Activated naive CD4-positive, alpha-beta T cell treated with Interleukin-2 at 50 U/mL for 16 hours (primary cell): ENCODE data around the gene MNX1.

Experiments used
- DNase-seq: peaks from one replicate; pipeline ENCODE4 v3.0.0-alpha.2; 2020

MNX1 gene

DNA sequence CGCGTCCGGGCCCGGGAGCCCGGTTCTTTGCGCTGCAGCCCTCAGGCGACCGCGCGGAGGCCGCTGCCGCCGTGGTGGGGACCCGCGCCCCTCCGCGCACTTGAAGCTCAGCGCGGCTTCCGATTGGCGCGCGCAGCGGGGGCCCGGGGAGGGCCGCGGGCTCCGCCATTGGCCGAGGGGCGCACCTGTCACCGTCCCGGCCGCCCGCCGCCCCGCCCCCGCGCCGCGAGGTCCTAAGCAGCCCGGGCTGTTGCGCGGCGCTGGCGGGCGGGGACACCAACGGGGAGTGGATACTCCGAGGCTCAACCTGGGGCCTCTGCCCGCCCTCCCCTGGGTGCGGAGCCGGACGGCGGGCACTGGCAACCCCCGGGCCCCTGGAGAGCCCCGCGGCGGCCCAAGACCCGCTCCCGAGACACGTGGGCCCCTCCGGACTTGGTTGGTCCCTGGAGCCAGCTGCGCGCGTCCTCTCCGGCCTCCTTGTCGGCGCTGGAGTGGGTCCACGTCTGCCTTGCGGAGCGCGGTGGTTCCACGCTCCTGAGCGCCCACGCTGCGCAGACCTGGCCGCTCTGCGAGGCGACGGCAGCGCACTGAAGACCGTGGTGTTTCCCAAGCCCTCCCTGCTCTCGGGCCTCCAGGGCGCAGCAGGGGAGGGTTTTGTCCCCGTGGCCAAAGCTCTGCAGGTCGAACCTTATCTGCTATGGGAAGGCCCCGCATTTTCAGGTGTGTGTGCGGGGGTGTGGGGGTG lies at the start of gene MNX1:
Gene MNX1, minus strand, starts transcription at position 76 of the 745 bp plus-strand sequence. CDS start 313 bp downstream, outside the sequence.
- DNase-seq: peak; percentile 50

DNA sequence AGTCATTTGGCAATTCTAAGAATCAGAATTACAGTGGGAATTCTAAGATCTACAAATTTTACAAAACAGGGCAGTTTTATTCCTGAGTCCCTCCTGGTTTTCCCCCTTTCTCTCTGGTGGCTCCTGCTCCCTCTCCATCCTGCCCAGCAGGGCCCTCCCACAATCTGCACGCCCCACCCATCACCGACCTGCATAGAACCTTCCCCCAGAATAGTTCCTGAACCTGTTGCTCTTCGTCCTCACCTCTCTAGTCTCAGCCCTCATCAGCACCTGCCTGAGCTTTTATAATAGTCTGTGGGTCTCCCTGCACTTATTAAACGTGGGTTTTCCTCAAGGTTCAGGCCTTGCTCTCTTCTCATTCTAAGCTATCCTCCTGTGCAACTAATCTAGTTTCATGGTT lies 49.1 kb upstream of the MNX1 start:
- no peak for DNase-seq

- DNase-seq: no peak
Measured at GRCh38 chr7:157058701-157059100, 48.2 kb upstream of the MNX1 start.

DNA sequence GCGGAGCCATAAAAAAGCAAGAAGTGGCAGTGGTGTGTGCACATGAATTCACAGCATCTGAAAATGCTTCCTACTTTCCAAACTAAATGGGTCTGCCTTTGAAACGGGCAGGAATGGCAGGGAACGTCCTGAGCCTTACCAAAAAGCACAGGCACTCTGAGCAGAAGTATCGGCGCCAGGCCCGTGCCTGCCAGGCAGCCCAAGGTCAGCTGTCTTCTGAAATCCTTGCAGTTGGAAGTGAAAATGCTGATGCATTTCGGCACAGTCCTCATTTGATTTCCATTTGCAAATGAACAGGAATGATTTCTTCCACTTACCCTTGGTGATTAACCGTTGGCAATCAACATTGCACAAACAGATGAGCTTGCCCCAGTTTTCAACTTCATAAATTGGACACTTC lies 47.6 kb upstream of the MNX1 start:
- no peak for DNase-seq

DNA sequence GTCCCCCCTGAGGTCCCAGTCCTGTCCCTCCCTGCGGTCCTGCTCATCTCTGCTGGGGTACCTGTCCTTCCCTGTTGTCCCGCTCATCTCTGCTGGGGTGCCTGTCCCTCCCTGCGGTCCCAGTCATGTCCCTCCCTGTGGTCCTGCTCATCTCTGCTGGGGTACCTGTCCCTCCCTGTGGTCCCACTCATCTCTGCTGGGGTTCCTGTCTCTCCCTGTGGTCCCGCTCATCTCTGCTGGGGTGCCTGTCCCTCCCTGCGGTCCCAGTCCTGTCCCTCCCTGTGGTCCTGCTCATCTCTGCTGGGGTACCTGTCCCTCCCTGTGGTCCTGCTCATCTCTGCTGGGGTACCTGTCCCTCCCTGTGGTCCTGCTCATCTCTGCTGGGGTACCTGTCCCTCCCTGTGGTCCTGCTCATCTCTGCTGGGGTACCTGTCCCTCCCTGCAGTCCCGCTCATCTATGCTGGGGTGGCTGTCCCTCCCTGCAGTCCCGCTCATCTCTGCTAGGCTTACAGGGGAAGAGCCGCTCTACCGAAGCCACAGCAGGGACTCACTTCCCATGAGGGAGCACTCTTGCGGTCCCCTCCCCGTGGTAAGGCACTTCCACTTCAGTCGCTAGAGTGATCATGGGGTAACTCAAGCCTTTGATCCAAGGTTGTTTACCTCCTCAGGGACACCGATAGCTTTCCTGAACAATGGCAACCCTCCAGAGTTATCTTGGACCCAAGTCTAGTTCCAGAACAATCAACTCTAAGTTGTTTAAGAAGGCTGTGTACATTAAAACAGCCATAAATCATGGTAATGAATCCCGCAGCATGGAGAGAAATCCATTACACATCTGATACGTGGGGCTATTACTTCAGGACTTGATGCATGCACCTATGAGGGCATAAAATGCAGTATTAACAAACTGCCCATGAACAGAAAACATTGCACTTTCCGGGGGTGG lies 46.8 kb upstream of the MNX1 start:
- no peak for DNase-seq

DNA sequence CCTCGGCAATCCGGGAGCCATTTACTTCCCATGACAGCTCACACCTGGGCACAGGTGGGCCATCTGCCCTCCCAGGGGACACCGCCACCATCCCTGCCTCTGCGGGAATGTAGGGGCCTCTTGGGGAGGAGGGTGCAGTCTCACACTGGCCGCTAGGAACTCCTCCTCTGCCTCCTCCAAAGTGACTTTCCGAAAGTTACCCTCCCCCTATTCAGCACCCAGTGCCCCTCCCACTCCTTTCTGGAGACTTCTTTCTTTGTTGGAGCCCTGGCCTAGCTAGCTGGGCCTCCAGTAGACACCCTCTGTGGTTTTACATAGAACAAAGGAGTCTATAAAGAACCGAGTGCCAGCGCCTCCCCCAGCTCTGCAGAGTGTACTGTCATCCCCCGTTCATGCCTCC lies 45.8 kb upstream of the MNX1 start:
- no peak for DNase-seq

GRCh38 chr7:157054927-157055326 lies 44.5 kb upstream of the MNX1 start:
- DNase-seq: no peak

DNA sequence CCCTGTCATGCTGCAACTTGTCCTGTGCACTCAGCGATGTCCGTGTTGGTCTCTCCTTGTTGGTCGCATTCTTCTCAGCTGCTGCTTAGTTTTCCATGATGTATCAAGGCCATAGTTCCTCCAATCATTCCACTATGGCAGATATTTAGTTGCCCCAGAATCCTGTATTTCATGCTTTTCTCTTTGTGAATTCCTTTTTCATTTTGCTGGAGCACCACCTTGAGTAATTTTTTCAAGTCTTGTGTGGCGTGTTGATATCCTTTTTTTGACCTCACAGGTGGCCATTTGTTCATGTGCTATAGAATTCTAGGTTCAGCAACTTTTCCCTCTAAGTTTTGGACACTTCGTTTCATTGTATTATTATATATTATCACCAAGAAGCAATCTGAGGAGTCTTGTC lies 42.7 kb upstream of the MNX1 start:
- DNase-seq: no peak

DNA sequence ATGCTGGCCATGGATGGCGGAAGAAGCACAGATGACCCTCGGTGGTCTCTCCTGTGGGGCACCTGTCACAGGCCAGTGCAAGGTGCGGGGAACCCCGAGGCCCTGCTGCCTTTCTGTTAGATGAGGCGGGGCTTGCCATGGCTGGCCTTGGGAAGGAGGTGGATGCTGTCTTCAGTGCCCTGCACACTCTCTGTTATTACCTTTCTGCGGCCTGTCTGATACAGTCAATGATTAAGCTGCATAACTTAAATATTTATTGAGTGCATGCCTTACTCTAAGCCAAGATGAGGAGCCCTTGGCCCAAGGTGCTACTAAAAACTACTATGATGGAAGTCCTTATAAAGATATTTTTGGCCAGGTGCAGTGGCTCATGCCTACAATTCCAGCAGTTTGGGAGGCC lies 36.7 kb upstream of the MNX1 start:
- DNase-seq: no peak

GRCh38 chr7:157046681-157047080 lies 36.2 kb upstream of the MNX1 start:
- no peak for DNase-seq

- no peak for DNase-seq
Measured at GRCh38 chr7:157044943-157045660, 34.6 kb upstream of the MNX1 start.

DNA sequence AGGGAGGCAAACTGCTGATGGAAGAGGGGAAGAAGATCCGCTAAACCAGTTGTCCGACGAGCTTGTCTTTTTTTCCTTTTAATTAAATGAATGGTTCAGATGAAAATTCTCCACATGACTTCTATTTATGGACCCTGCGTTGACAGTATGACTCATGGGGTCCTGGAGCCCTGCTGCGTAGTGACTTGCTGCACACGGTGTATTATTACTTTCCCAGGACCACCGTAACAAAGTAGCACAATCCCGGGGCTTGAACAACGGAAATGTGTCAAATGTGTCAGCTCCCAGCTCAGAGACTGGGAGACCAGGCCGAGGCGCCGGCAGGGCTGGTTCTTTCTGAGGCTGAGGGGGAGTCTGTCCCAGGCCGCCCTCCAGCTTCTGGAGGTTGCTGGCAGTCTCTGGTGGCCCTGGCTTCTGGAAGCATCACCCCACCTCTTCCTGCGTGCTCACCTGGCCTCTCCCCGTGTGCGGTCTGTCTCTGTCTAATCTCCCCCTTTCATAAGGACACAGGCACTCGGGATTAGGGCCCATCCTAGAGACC lies 33.8 kb upstream of the MNX1 start:
- no peak for DNase-seq

DNA sequence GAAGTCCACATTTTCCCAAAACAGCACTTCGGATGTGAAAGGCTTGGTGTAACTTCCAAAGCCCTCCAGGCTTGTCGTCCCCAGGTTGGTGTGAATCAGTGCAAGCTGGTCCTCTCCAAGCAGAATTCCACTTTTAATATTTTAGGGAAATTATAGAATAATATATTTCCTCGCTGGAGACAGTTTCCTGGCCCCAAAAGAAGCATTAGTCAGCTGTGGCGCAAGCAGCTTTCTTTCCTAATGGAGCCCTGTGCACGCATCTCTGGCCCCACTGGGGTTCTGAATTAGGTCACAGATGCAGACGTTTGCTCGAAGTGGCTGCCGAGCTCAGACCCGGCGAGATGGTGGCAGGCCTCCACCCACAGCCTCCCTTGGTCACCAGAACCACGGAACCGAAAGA lies 33.3 kb upstream of the MNX1 start:
- DNase-seq: no peak

GRCh38 chr7:157041514-157042277 lies 31.2 kb upstream of the MNX1 start:
- DNase-seq: no peak

GRCh38 chr7:157041004-157041403 lies 30.5 kb upstream of the MNX1 start:
- no peak for DNase-seq

GRCh38 chr7:157037635-157038034 lies 27.2 kb upstream of the MNX1 start:
- no peak for DNase-seq

DNA sequence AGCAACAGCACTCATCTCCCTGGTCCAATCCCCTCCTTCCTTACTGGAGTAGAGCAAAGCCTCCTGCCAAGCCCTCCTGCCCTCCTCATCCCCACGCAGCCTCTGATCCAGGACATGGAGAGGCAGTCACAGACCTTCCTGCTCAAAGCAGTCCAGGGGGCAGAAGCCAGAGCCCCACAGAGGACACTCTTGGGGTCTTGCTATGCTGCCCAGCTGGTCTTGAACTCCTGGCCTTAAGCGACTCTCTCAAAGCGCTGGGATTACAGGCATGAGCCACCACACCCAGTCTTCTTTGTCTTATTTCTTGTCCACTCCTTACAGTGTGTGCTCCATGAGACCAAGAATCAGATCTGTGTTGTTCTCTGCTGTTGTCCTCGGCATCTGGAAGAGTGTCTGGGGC lies 26.6 kb upstream of the MNX1 start:
- DNase-seq: no peak

DNA sequence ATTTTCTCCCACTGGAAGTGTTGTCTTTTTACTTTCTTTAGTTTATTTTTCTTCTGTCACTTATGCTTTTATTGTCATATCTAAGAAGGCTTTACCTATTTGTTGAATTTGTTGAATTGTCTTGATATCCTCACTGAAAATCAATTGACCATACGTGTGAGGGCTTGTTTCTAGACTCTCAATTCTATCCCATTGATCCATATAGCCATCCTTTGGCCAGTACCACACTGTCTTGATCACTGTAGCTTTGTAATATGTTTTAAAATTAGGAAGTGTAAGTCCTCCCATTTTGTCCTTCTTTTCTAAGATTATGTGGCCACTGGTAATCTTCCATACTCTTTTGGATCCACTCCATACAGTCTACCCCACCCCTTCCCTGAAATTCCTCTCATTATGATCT lies 25.5 kb upstream of the MNX1 start:
- DNase-seq: no peak

- DNase-seq: no peak
Measured at GRCh38 chr7:157035302-157035701, 24.8 kb upstream of the MNX1 start.

DNA sequence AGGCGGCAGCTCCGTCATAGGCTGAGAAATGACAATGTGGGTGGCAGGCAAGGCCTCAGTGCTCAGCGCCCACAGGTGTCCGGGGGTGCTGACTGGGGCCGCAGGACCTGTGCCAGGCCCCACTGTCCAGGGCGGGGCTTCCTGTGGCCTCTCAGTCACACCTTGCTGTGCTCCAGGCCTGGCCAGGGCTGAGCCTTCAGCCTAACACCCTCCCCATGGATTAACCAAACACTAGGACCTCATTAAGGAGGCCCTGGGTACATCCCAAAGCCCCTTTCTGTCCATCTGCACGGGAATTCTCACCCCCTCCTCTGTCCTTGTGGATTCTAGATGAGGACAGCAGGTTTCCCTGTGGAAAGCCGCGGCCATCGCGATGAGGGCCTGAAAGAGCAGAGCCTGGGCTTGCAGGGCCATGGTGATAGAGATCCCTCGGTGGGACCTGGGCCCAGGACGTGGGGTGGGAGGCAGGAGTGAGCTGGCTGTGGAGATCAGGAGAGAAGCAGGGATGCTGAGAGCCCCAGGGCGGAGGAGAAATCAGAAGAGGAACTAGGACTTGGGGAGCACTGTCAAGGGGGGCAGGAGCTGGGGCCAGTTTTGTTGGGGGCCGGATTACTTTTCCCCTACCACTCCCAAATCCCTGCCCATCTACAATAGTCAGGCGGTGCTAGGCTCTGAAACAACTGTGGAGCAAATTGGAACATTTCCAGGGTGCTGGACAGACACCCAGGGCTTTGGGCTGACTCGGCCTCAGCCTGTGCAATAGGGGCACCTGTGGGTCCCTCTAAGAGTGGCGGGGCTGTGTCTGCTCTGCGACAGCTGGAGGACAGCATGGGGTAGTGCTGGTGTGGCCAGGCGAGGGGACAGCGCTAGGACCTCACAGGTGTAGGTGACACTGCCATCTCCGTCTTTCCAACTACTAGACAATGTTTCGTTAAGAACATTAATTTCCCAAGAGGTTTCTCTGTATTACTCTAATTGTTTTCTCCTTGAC lies 23.3 kb upstream of the MNX1 start:
- no peak for DNase-seq
